GM23338 (cell line): ENCODE measurements around the gene CSF2.

Source experiments
- CREB1 ChIP-seq: fragments of 250-450 bp; sonication (Bioruptor Pico); IDR thresholded peaks from 2 replicates; pipeline ENCODE4 v1.5.0; 2020; ENCODE audit warnings: low read depth, mild to moderate bottlenecking, moderate library complexity
- CTCF ChIP-seq, 2 experiments: fragments of 200-600 bp in 1 of 2; sonication (generic) in 1 of 2; conservative IDR thresholded peaks; 2 replicates each; pipeline versions ENCODE4 v1.5.1 to v1.6.1; 2016 to 2017; ENCODE audit warnings: antibody characterized with exemption in 2 of 2, low read depth in 2 of 2, mild to moderate bottlenecking in 2 of 2, moderate library complexity in 1 of 2
- ETS1 ChIP-seq: IDR thresholded peaks from 2 replicates; pipeline ENCODE4 v1.6.1; 2016; ENCODE audit warnings: antibody characterized with exemption
- EZH2 ChIP-seq: fragments of 200-600 bp; sonication (generic); IDR thresholded peaks from one replicate; pipeline ENCODE4 v1.8.0; 2017; ENCODE audit warnings: antibody characterized with exemption, mild to moderate bottlenecking, low read depth; ENCODE audit not compliant: unreplicated experiment
- EZH2phosphoT487 ChIP-seq: fragments of 200-600 bp; sonication (generic); IDR thresholded peaks from one replicate; pipeline ENCODE4 v1.8.1; 2018; ENCODE audit warnings: antibody characterized with exemption; ENCODE audit not compliant: unreplicated experiment
- JUNB ChIP-seq: IDR thresholded peaks from one replicate; pipeline ENCODE4 v1.6.1; 2016; ENCODE audit warnings: antibody characterized with exemption; ENCODE audit not compliant: unreplicated experiment
- NANOG ChIP-seq: IDR thresholded peaks from 2 replicates; pipeline ENCODE4 v1.6.1; 2016; ENCODE audit warnings: antibody characterized with exemption, borderline replicate concordance
- POLR2AphosphoS5 ChIP-seq: IDR thresholded peaks from 2 replicates; pipeline ENCODE4 v1.6.1; 2016; ENCODE audit warnings: antibody characterized with exemption, low read depth
- REST ChIP-seq: IDR thresholded peaks from one replicate; pipeline ENCODE4 v1.6.1; 2018; ENCODE audit warnings: antibody characterized with exemption; ENCODE audit not compliant: unreplicated experiment
- STAT1 ChIP-seq: IDR thresholded peaks from one replicate; pipeline ENCODE4 v1.6.1; 2016; ENCODE audit warnings: antibody characterized with exemption; ENCODE audit not compliant: unreplicated experiment

- TF ChIP-seq CTCF (conservative IDR thresholded peaks at IDR 0.05; ENCODE audit: low read depth in 2 of 2) (no peak), REST (no peak), EZH2 (no peak), POLR2AphosphoS5 (no peak), ETS1 (no peak), STAT1 (no peak), NANOG (no peak), EZH2phosphoT487 (no peak), CREB1 (CRISPR knock-in tag) (no peak), JUNB (no peak)
Observed at GRCh38 chr5:132109494-132110053, 36.0 kb downstream of the CSF2 start.
